ENCODE results near the gene P2RY4.

DNA sequence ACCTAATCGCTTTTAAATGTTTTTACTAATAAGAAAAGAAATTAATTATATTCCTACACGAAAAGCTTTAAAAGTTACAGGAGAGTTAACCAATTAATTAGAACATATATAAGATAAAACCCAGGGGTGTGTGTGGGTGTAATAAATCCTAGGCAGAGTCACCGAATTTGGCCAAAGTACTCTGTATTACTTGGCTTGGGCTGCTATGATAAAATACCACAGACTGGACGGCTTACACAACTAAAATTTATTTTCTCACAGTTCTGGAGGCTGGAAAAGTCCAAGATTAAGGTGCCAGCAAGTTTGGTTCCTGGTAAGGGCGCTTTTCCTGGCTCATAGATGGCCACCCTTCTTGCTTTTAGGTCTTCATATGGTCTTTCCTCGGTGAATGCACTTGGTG is 15.1 kb downstream of the P2RY4 start:
- TF ChIP-seq, protein P1, sequence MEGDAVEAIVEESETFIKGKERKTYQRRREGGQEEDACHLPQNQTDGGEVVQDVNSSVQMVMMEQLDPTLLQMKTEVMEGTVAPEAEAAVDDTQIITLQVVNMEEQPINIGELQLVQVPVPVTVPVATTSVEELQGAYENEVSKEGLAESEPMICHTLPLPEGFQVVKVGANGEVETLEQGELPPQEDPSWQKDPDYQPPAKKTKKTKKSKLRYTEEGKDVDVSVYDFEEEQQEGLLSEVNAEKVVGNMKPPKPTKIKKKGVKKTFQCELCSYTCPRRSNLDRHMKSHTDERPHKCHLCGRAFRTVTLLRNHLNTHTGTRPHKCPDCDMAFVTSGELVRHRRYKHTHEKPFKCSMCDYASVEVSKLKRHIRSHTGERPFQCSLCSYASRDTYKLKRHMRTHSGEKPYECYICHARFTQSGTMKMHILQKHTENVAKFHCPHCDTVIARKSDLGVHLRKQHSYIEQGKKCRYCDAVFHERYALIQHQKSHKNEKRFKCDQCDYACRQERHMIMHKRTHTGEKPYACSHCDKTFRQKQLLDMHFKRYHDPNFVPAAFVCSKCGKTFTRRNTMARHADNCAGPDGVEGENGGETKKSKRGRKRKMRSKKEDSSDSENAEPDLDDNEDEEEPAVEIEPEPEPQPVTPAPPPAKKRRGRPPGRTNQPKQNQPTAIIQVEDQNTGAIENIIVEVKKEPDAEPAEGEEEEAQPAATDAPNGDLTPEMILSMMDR (IDR thresholded peaks at IDR 0.05) = no peak
- no peak for TF ChIP-seq POLR2AphosphoS5 (IDR thresholded peaks at IDR 0.05)

Measured in sigmoid colon (tissue), 4 donors.